PFSK-1 (cell line): ENCODE results near the gene DYRK3.

Experiments
- POLR2AphosphoS5 ChIP-seq: IDR thresholded peaks from 2 replicates; pipeline ENCODE4 v1.6.1; 2012; ENCODE audit warnings: low read depth, mild to moderate bottlenecking, control low read depth, low read length, moderate library complexity
- REST ChIP-seq, 2 experiments: IDR thresholded peaks; 2 replicates each; pipeline versions ENCODE4 v1.6.1 to v1.8.0; 2011 to 2012; ENCODE audit warnings: low read depth in 2 of 2, low read length in 2 of 2, control low read depth in 1 of 2, inconsistent platforms in 1 of 2, mild to moderate bottlenecking in 1 of 2, moderate library complexity in 1 of 2; ENCODE audit not compliant: insufficient read depth in 1 of 2
- SIN3A ChIP-seq: IDR thresholded peaks from 2 replicates; pipeline ENCODE4 v1.6.1; 2012; ENCODE audit warnings: mild to moderate bottlenecking, low read length, moderate library complexity, borderline replicate concordance; ENCODE audit not compliant: insufficient read depth

GRCh38 chr1:206608108-206608698 lies 27.1 kb upstream of the DYRK3 start:
- TF ChIP-seq SIN3A: no peak
- no peak for TF ChIP-seq POLR2AphosphoS5
- no peak for TF ChIP-seq REST (IDR thresholded peaks at IDR 0.05; ENCODE audit: insufficient read depth in 1 of 2, low read depth in 2 of 2, low read length in 2 of 2)
